DOHH2 (cell line): ENCODE measurements around the gene INPP5B.

ENCODE experiments used
- CTCF ChIP-seq: fragments of 200-600 bp; sonication (generic); IDR thresholded peaks from one replicate; pipeline ENCODE4 v1.5.1; 2014; ENCODE audit warnings: antibody characterized with exemption, mild to moderate bottlenecking, low read depth, low read length; ENCODE audit not compliant: poor library complexity, severe bottlenecking
- EZH2phosphoT487 ChIP-seq: fragments of 200-600 bp; sonication (generic); IDR thresholded peaks from 2 replicates; pipeline ENCODE4 v1.6.1; 2017; ENCODE audit warnings: borderline replicate concordance, mild to moderate bottlenecking, antibody characterized with exemption, low read length, moderate library complexity, mixed read lengths

GRCh38 chr1:37872692-37873091 is 74.2 kb downstream of the INPP5B start:
- TF ChIP-seq CTCF (no peak), EZH2phosphoT487 (no peak)
